Lower leg skin (tissue), 4 donors: ENCODE results near the gene GSG1L. TPM values are rescaled to one million over a fixed set of nuclear protein-coding genes. Genes with fewer than 3 reads are reported as not detected.

ENCODE experiments used
- DNase-seq, 2 donors: peaks; one replicate each; pipeline ENCODE4 v3.0.0-alpha.2; 2019; ENCODE audit warnings: low spot score in 2 of 2
- H3K4me3 ChIP-seq: fragments of 200-600 bp; sonication (generic); 2 replicates; pipeline ENCODE4 v1.5.1; 2017; ENCODE audit warnings: mild to moderate bottlenecking, low read depth; ENCODE audit not compliant: poor library complexity, severe bottlenecking
- POLR2A ChIP-seq, 2 donors: fragments of 450-650 bp; IDR thresholded peaks; one replicate each; pipeline ENCODE4 v1.6.1; 2016 to 2017; ENCODE audit warnings: antibody characterized with exemption in 2 of 2, mild to moderate bottlenecking in 1 of 2, moderate library complexity in 1 of 2
- WGBS, 2 donors: methylation state at CpG; one replicate each; pipeline ENCODE4 v1.1.5; 2018; 5-methylcytosine and 5-hydroxymethylcytosine counted together
- intact Hi-C: fragments of 100-400 bp; cut with DNase I; formaldehyde crosslinking; loops from one replicate; pipeline ENCODE4 v1.15.0; 2023; ENCODE audit warnings: low total_unique reads
- total RNA-seq, 4 donors: library from RNA; depleted of rRNA; stranded (reverse); fragments of >200 nt; gene quantifications; one replicate each; pipeline ENCODE4 v1.1.0, GENCODE V29; 2016
- TF ChIP-seq, protein P1 (sequence below), 3 donors: fragments of 450-650 bp; IDR thresholded peaks; one replicate each; pipeline ENCODE4 v1.5.1; 2016; ENCODE audit warnings: antibody characterized with exemption in 3 of 3, mild to moderate bottlenecking in 3 of 3, moderate library complexity in 2 of 3

The GSG1L gene
- total RNA-seq, 4 donors from 2014 or later = 0.49 to 1.1 (median 0.59) TPM; not detected in 1

DNA sequence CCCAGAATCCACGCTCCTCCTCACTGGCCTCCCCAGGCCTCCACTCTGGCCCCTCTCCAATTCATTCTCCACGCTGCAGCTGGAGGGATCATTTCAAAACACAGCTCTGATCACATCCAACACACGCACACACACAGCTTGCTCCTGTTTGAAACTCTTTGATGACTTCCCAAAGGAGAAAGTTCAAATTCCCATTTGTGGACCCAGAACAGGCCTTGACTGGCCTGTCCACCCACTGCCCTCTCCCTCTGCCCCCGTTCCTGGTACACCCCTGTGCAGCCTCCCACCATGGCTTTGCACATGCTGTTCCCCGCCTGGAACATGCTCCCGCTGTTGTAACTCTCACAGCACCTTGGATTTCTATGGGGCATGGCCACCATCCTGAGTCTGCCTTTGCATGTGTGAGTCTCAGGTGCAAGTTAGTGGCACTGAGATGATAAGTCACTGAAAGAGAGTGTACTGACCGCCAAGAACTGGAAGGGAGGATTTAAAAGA, 100.0 kb downstream of the GSG1L start:
- peak in 1 of 2 donors; percentile 57 for DNase-seq
- H3K4me3 ChIP-seq = no peak overlapping the region
- intact Hi-C loops = no loop called here
- 87% methylated on average over 7 of the region's 7 CpGs for WGBS, 2 donors
- TF ChIP-seq, protein P1, sequence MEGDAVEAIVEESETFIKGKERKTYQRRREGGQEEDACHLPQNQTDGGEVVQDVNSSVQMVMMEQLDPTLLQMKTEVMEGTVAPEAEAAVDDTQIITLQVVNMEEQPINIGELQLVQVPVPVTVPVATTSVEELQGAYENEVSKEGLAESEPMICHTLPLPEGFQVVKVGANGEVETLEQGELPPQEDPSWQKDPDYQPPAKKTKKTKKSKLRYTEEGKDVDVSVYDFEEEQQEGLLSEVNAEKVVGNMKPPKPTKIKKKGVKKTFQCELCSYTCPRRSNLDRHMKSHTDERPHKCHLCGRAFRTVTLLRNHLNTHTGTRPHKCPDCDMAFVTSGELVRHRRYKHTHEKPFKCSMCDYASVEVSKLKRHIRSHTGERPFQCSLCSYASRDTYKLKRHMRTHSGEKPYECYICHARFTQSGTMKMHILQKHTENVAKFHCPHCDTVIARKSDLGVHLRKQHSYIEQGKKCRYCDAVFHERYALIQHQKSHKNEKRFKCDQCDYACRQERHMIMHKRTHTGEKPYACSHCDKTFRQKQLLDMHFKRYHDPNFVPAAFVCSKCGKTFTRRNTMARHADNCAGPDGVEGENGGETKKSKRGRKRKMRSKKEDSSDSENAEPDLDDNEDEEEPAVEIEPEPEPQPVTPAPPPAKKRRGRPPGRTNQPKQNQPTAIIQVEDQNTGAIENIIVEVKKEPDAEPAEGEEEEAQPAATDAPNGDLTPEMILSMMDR (IDR thresholded peaks at IDR 0.05) = no peak
- TF ChIP-seq POLR2A (IDR thresholded peaks at IDR 0.05) = no peak

DNA sequence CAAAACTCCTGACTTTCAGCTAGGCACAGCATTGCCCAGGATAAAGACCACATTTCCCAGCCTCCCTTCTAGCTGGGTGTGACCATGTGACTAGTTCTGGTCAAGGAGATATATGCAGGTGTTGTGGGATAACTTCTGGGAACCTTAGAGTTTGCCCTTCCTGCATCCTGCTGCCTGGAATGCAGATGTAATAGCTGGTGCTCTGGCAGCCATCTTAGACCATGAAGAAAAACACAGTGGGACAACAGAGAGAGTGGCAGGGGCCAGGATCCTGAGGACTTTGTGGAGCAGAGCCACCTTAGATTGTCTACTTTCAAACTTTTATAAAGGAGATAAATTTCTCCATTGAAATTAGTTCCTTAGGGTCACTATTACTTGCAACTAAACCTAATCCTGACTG, 101.3 kb downstream of the GSG1L start:
- no peak for TF ChIP-seq POLR2A (IDR thresholded peaks at IDR 0.05)
- TF ChIP-seq, protein P1 (IDR thresholded peaks at IDR 0.05) = no peak
- intact Hi-C loops = no loop called here
- H3K4me3 ChIP-seq = no peak overlapping the region
- DNase-seq = no peak

DNA sequence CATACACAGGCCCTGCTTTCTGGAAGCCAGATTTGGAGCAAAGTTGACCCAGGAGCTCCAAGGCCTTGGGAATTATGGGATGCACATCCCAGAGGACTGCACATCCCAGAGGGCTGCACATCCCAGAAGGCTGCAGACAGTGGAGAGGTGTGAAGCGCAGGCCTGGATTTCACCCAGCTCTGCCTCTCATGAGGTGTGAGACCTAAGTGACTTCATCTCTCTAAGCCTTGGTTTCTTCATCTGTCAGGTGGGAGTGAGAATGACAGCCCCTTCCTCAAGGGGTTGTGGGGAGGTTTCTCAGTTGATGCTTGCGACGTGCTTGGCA, 102.3 kb downstream of the GSG1L start:
- intact Hi-C loops = no loop called here
- WGBS, 2 donors = 90% methylated on average over 3 of the region's 3 CpGs

DNA sequence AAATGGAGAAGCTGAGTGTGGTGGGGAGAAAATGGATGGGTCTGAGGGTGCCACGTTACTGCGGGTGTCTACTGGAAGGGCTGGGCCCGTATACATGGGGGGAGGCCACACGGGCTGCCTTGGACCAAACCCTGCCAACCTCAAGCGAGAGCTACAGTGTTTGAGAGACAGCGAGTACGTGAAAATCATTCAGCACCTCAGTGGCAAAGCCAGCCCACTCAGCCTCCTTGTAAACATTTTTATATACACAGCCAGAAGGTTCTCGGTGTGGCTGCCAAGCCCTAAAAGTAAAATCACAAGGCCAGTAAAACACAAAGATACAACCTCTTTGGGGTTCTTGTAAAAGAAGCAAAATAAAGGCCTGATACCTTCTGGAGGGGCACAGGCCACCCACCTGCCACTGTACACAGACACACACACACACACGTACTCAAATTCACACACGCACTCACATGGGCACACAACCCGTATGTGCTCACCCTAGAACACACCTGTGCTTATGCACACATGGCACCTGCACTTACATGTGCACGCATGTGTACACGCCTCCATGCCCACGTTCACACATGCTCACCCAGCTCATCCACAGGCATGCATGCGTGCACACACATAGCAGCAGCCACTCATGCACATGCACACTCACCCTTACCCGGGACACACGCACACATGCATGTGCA, 102.8 kb downstream of the GSG1L start:
- 78 to 87% methylated on average over 17 of the region's 17 CpGs for WGBS, 2 donors
- TF ChIP-seq POLR2A (IDR thresholded peaks at IDR 0.05) = no peak
- TF ChIP-seq, protein P1 (IDR thresholded peaks at IDR 0.05) = no peak
- DNase-seq = peak in 1 of 2 donors; percentile 78
- H3K4me3 ChIP-seq = no peak overlapping the region
- intact Hi-C loops = no loop called here

More for the DNA sequence above, 102.3 kb downstream of the GSG1L start:
- TF ChIP-seq, protein P1 (IDR thresholded peaks at IDR 0.05) = no peak
- TF ChIP-seq POLR2A (IDR thresholded peaks at IDR 0.05) = no peak
- DNase-seq = no peak
- H3K4me3 ChIP-seq = no peak overlapping the region

DNA sequence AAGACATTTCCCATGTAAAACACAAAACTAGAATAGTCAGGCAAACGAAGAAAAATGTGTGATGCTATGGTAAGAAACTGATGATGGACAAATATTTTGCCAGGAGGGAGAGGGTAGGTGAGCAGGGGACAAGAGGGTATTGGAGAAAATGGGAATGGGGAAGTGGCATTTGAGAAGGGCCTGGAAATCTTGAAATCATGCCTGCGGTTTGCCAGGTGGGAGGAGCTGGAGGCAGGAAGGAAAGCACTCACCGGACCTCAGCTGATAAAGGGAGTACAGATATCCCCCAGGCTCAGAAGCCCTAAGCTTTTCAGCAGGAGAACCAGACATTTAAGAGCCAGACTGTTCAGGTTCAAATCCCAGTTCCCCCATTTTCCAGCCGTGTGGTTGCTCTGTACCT, 103.6 kb downstream of the GSG1L start:
- no peak overlapping the region for H3K4me3 ChIP-seq
- TF ChIP-seq POLR2A (IDR thresholded peaks at IDR 0.05) = no peak
- TF ChIP-seq, protein P1 (IDR thresholded peaks at IDR 0.05) = no peak
- WGBS, 2 donors = 39 to 43% methylated on average over 4 of the region's 4 CpGs
- intact Hi-C loops = no loop called here
- no peak for DNase-seq

DNA sequence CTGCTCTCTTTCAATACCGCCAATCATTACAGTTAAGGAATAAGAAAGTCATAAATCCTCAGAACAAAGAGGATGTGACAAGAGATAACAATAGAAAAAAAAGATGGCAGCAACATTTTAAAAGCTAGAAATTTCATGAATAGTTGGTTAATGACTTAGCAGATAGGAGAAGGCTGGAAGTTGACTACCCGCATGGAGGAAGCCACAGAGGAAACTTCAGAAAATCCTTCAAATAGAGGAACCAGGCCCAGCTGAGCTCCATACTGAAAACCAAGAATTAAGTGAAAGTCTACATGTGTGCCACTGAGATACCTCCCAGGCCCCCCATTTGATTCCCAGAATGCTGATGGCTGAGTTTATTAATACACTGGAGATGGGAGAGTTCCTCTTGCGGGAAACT, 109.3 kb downstream of the GSG1L start:
- 65 to 72% methylated on average over 3 of the region's 3 CpGs for WGBS, 2 donors

More for the DNA sequence above, 109.3 kb downstream of the GSG1L start:
- no peak for DNase-seq
- intact Hi-C loops = no loop called here
- TF ChIP-seq, protein P1 (IDR thresholded peaks at IDR 0.05) = no peak
- TF ChIP-seq POLR2A (IDR thresholded peaks at IDR 0.05) = no peak
- H3K4me3 ChIP-seq = no peak overlapping the region
